MM.1S (cell line): ENCODE results near the gene RFNG.

ENCODE experiments used
- DNase-seq: peaks from one replicate; pipeline ENCODE4 v3.0.0-alpha.2; 2015
- H2AFZ ChIP-seq: fragments of 300-600 bp; sonication (generic); 2 replicates; pipeline ENCODE4 v1.6.0; 2016; ENCODE audit warnings: antibody characterized with exemption, low read length
- H3F3A ChIP-seq: fragments of 300-600 bp; sonication (generic); 2 replicates; pipeline ENCODE4 v1.6.1; 2016; ENCODE audit warnings: mild to moderate bottlenecking, antibody characterized with exemption, low read length, moderate library complexity, mixed read lengths; ENCODE audit not compliant: insufficient read depth
- H3K27ac ChIP-seq: fragments of 300-600 bp; sonication (generic); 2 replicates; pipeline ENCODE4 v1.5.1; 2016; ENCODE audit warnings: mild to moderate bottlenecking, low read length
- H3K27me3 ChIP-seq: fragments of 300-600 bp; sonication (generic); replicated peaks from 2 replicates; pipeline ENCODE4 v1.6.0; 2016; ENCODE audit warnings: low read length; ENCODE audit not compliant: insufficient read depth
- H3K36me3 ChIP-seq: fragments of 300-600 bp; sonication (generic); replicated peaks from 2 replicates; pipeline ENCODE4 v1.6.1; 2016; ENCODE audit warnings: mild to moderate bottlenecking, low read length, mixed read lengths; ENCODE audit not compliant: insufficient read depth
- H3K4me1 ChIP-seq: fragments of 300-600 bp; sonication (generic); 2 replicates; pipeline ENCODE4 v1.6.1; 2016; ENCODE audit warnings: low read length, mixed read lengths
- H3K4me2 ChIP-seq: fragments of 300-600 bp; sonication (generic); 2 replicates; pipeline ENCODE4 v1.6.0; 2016; ENCODE audit warnings: low read depth, low read length
- H3K4me3 ChIP-seq: fragments of 300-600 bp; sonication (generic); 2 replicates; pipeline ENCODE4 v1.5.1; 2016; ENCODE audit warnings: low read length, mixed read lengths
- H3K79me2 ChIP-seq: fragments of 300-600 bp; sonication (generic); 2 replicates; pipeline ENCODE4 v1.6.1; 2016; ENCODE audit warnings: mixed run types, low read length, mixed read lengths
- H3K9ac ChIP-seq: fragments of 300-600 bp; sonication (generic); 2 replicates; pipeline ENCODE4 v1.6.1; 2016; ENCODE audit warnings: low read length, mixed read lengths
- H3K9me2 ChIP-seq: fragments of 300-600 bp; sonication (generic); replicated peaks from 2 replicates; pipeline ENCODE4 v1.6.1; 2016; ENCODE audit warnings: mild to moderate bottlenecking, low read length, mixed read lengths; ENCODE audit not compliant: insufficient read depth
- H3K9me3 ChIP-seq: fragments of 300-600 bp; sonication (generic); replicated peaks from 2 replicates; pipeline ENCODE4 v1.6.1; 2016; ENCODE audit warnings: mild to moderate bottlenecking, low read length, mixed read lengths; ENCODE audit not compliant: insufficient read depth
- H4K20me1 ChIP-seq: fragments of 300-600 bp; sonication (generic); 2 replicates; pipeline ENCODE4 v1.6.1; 2016; ENCODE audit warnings: mild to moderate bottlenecking, low read length, moderate library complexity, mixed read lengths; ENCODE audit not compliant: insufficient read depth
- CTCF ChIP-seq: fragments of 300-600 bp; sonication (generic); IDR thresholded peaks from 2 replicates; pipeline ENCODE4 v1.5.1; 2016; ENCODE audit warnings: antibody characterized with exemption, low read length, mixed read lengths
- EZH2 ChIP-seq: fragments of 300-600 bp; sonication (generic); optimal IDR thresholded peaks from 2 replicates; pipeline ENCODE3; 2017; ENCODE audit warnings: low read depth, mild to moderate bottlenecking, antibody characterized with exemption, low read length, mixed read lengths
- EZH2phosphoT487 ChIP-seq: fragments of 300-600 bp; sonication (generic); IDR thresholded peaks from 2 replicates; pipeline ENCODE4 v1.6.1; 2018; ENCODE audit warnings: antibody characterized with exemption, low read length

Gene RFNG

GRCh38 chr17:81999976-82000802 lies 51.4 kb downstream of the RFNG start:
- Histone ChIP-seq H3K9ac (no peak overlapping the region), H3K9me3 (no peaks in the 10 kb centered on the region), H4K20me1 (no peaks in the 10 kb centered on the region), H2AFZ (no peak overlapping the region), H3F3A (no peaks in the 10 kb centered on the region), H3K36me3 (no peaks in the 10 kb centered on the region), H3K4me2 (no peak overlapping the region), H3K79me2 (no peaks in the 10 kb centered on the region), H3K27me3 (no peaks in the 10 kb centered on the region), H3K4me1 (no peaks in the 10 kb centered on the region), H3K4me3 (no peak overlapping the region), H3K9me2 (no peaks in the 10 kb centered on the region), H3K27ac (no peak overlapping the region)
- no peak for DNase-seq
- TF ChIP-seq EZH2phosphoT487 (no peak), CTCF (no peak), EZH2 (no peak)

GRCh38 chr17:81999587-81999975 lies 52.0 kb downstream of the RFNG start:
- no peak overlapping the region for H3K9ac ChIP-seq
- H3K27me3 ChIP-seq, result no peaks in the 10 kb centered on the region
- TF ChIP-seq CTCF (no peak), EZH2 (no peak), EZH2phosphoT487 (no peak)
- no peaks in the 10 kb centered on the region for H4K20me1 ChIP-seq
- no peaks in the 10 kb centered on the region for H3K9me3 ChIP-seq
- no peak overlapping the region for H3K27ac ChIP-seq
- H2AFZ ChIP-seq, result no peak overlapping the region
- H3K4me2 ChIP-seq, result no peak overlapping the region
- H3K4me1 ChIP-seq, result no peaks in the 10 kb centered on the region
- no peaks in the 10 kb centered on the region for H3K79me2 ChIP-seq
- no peaks in the 10 kb centered on the region for H3K9me2 ChIP-seq
- no peak for DNase-seq
- H3K36me3 ChIP-seq, result no peaks in the 10 kb centered on the region
- H3K4me3 ChIP-seq, result no peak overlapping the region
- no peaks in the 10 kb centered on the region for H3F3A ChIP-seq

GRCh38 chr17:81998691-81999438 lies 52.7 kb downstream of the RFNG start:
- TF ChIP-seq CTCF, result no peak
- TF ChIP-seq EZH2phosphoT487, result no peak
- no peak for TF ChIP-seq EZH2
- H3K79me2 ChIP-seq, result no peaks in the 10 kb centered on the region
- H3K36me3 ChIP-seq, result no peaks in the 10 kb centered on the region
- no peak overlapping the region for H2AFZ ChIP-seq
- H3K27ac ChIP-seq, result no peak overlapping the region
- H3F3A ChIP-seq, result no peaks in the 10 kb centered on the region
- H3K4me1 ChIP-seq, result no peaks in the 10 kb centered on the region
- H3K9ac ChIP-seq, result no peak overlapping the region
- H4K20me1 ChIP-seq, result no peaks in the 10 kb centered on the region
- no peak overlapping the region for H3K4me2 ChIP-seq
- no peak overlapping the region for H3K4me3 ChIP-seq
- H3K9me3 ChIP-seq, result no peaks in the 10 kb centered on the region
- H3K9me2 ChIP-seq, result no peaks in the 10 kb centered on the region
- DNase-seq, result no peak
- H3K27me3 ChIP-seq, result no peaks in the 10 kb centered on the region
